Iris pigment epithelial cell (primary cell): ENCODE results near the gene ZNF610.

Experiments
- DNase-seq: peaks from one replicate; pipeline ENCODE4 v3.0.0-alpha.2; 2011; ENCODE audit warnings: low read depth

The ZNF610 gene

GRCh38 chr19:52398081-52398441, 62.0 kb downstream of the ZNF610 start:
- DNase-seq = peak; percentile 14

DNA sequence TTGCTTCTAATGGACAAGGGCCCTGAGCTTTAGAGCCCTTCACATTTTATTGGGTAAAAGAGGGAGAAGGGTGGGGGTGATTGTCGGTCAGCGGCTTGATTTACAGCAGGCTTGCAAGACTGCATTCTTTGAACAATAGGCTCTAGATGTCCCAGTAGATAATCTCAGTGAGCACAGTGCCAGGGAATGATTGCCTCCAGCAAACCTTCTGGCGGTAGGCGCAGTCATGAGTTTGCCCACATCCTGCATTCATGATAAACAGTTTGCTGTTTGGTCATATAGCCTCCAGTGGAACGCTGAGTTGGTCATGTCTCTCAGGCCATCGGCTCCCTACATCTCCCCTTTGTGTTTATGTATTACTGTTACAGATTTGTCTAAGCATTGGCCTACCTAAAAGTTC, 74.2 kb downstream of the ZNF610 start:
- DNase-seq = no peak

GRCh38 chr19:52415711-52416110, 79.7 kb downstream of the ZNF610 start:
- no peak for DNase-seq
